Measurements from ENCODE around the gene RTP3. TPM values are rescaled to one million over a fixed set of nuclear protein-coding genes. Genes with fewer than 3 reads are reported as not detected.
"Not testable (repeated sequence)": the region's sequence is repeated elsewhere in the genome, so short reads cannot be mapped to it uniquely, and the experiment has no call there.

RTP3 gene
- total RNA-seq, 2 experiments from 2014 or later: 0.74 to 1.3 TPM

DNA sequence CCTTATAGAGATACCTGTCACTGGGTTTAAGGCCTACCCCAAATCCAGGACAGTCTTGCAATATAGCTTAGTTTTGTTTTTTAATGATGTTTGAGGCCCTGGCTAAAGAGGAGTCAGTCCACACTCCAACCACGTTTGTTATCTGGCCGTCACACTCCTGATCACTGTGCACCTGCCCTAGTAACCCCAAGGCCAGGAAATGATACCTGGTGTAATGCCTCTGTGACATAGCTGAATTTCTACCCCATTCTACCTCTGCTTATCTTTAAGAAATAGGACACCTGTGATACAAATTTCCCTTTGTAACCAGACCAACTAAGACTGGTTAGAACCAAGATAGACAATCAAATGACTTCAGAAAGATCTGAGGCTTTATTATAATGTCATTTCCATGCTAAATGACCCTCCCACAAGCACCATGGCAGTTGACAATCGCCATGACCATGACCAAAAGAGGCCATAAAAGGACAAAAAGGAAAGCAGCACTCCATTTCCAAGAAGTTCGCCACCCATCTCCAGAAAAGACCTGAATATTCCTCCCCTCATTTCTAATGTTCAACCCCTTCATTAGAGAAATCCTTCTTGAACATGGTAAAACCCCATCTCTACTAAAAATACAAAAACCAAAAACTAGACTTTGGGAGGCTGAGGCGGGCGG, 4.8 kb upstream of the RTP3 start:
- no peaks in the 10 kb centered on the region for H3K9me2 ChIP-seq (ENCODE audit: insufficient read depth, low read length)
- H3K27ac ChIP-seq (ENCODE audit: low read depth, low read length, poor library complexity, severe bottlenecking): peak overlapping the region; percentile 37
- POLR2A ChIA-PET: interaction anchor here (0.8 to 2.3 kb wide), 7 partner anchors 19 to 69 kb away, joined by 3 to 21 read pairs (median 3); no protein-coding TSS in a partner anchor
- CTCF ChIA-PET (ENCODE audit: unreplicated experiment): interaction anchor here (0.6 to 1.0 kb wide), 2 partner anchors 57 to 65 kb away, joined by 3 read pairs; no protein-coding TSS in a partner anchor
- H3K4me2 ChIP-seq (ENCODE audit: low read length): peak overlapping the region; percentile 41
- intact Hi-C loops (cut with micrococcal nuclease; ENCODE audit: unreplicated experiment): no loop called here
- H2AFZ ChIP-seq (ENCODE audit: low read length): peak overlapping the region; percentile 16; the same call in 1 of the 2 replicates
- H4K20me1 ChIP-seq (ENCODE audit: insufficient read depth, low read length): no peaks in the 10 kb centered on the region
- H3K9me3 ChIP-seq (ENCODE audit: low read length): no peaks in the 10 kb centered on the region; the same call in 1 of the 2 replicates
- no peaks in the 10 kb centered on the region for H3K36me3 ChIP-seq (ENCODE audit: insufficient read depth, low read length)
- no peaks in the 10 kb centered on the region for H3K79me2 ChIP-seq (ENCODE audit: insufficient read depth, low read depth, low read length)
- H3K4me1 ChIP-seq (ENCODE audit: insufficient read depth, low read length, poor library complexity, severe bottlenecking): peaks cover 69% of the 10 kb centered on the region
- TF ChIP-seq, protein P1, sequence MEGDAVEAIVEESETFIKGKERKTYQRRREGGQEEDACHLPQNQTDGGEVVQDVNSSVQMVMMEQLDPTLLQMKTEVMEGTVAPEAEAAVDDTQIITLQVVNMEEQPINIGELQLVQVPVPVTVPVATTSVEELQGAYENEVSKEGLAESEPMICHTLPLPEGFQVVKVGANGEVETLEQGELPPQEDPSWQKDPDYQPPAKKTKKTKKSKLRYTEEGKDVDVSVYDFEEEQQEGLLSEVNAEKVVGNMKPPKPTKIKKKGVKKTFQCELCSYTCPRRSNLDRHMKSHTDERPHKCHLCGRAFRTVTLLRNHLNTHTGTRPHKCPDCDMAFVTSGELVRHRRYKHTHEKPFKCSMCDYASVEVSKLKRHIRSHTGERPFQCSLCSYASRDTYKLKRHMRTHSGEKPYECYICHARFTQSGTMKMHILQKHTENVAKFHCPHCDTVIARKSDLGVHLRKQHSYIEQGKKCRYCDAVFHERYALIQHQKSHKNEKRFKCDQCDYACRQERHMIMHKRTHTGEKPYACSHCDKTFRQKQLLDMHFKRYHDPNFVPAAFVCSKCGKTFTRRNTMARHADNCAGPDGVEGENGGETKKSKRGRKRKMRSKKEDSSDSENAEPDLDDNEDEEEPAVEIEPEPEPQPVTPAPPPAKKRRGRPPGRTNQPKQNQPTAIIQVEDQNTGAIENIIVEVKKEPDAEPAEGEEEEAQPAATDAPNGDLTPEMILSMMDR (conservative IDR thresholded peaks at IDR 0.05; ENCODE audit: low read length): no peak
- TF ChIP-seq EZH2phosphoT487 (IDR thresholded peaks at IDR 0.05; ENCODE audit: borderline replicate concordance, low read depth, low read length): no peak
- H3K4me3 ChIP-seq (ENCODE audit: low read depth, low read length, poor library complexity, severe bottlenecking): no peak overlapping the region
- no TSS peak for BruUV-seq (replicated peaks)
- peak; percentile 41 for DNase-seq (ENCODE audit: low spot score)

GRCh38 chr3:46494491-46494890, 3.3 kb upstream of the RTP3 start:
- DNase-seq (ENCODE audit: low spot score); H3K27ac ChIP-seq (ENCODE audit: low read depth, low read length, poor library complexity, severe bottlenecking); H3K79me2 ChIP-seq (ENCODE audit: insufficient read depth, low read depth, low read length); POLR2A ChIA-PET; CTCF ChIA-PET (ENCODE audit: unreplicated experiment); H3K9me2 ChIP-seq (ENCODE audit: insufficient read depth, low read length); intact Hi-C loops (cut with micrococcal nuclease; ENCODE audit: unreplicated experiment); H2AFZ ChIP-seq (ENCODE audit: low read length); H3K4me3 ChIP-seq (ENCODE audit: low read depth, low read length, poor library complexity, severe bottlenecking); H3K9me3 ChIP-seq (ENCODE audit: low read length); BruUV-seq (replicated peaks); H4K20me1 ChIP-seq (ENCODE audit: insufficient read depth, low read length); H3K4me2 ChIP-seq (ENCODE audit: low read length); H3K36me3 ChIP-seq (ENCODE audit: insufficient read depth, low read length): not testable (repeated sequence)
- peaks cover 76% of the 10 kb centered on the region for H3K4me1 ChIP-seq (ENCODE audit: insufficient read depth, low read length, poor library complexity, severe bottlenecking)

GRCh38 chr3:46495901-46496456, 1.8 kb upstream of the RTP3 start:
- intact Hi-C loops (cut with micrococcal nuclease; ENCODE audit: unreplicated experiment): no loop called here
- Histone ChIP-seq H3K27ac (ENCODE audit: low read depth, low read length, poor library complexity, severe bottlenecking) (no peak overlapping the region), H3K36me3 (ENCODE audit: insufficient read depth, low read length) (no peaks in the 10 kb centered on the region), H3K9me2 (ENCODE audit: insufficient read depth, low read length) (no peaks in the 10 kb centered on the region), H4K20me1 (ENCODE audit: insufficient read depth, low read length) (no peaks in the 10 kb centered on the region), H3K4me3 (ENCODE audit: low read depth, low read length, poor library complexity, severe bottlenecking) (no peak overlapping the region), H2AFZ (ENCODE audit: low read length) (no peak overlapping the region), H3K4me1 (ENCODE audit: insufficient read depth, low read length, poor library complexity, severe bottlenecking) (peaks cover 77% of the 10 kb centered on the region), H3K79me2 (ENCODE audit: insufficient read depth, low read depth, low read length) (no peaks in the 10 kb centered on the region), H3K4me2 (ENCODE audit: low read length) (no peak overlapping the region), H3K9me3 (ENCODE audit: low read length) (no peaks in the 10 kb centered on the region; the same call in 1 of the 2 replicates)
- no TSS peak for BruUV-seq (replicated peaks)
- ChIA-PET CTCF (ENCODE audit: unreplicated experiment) (interaction anchor here (0.8 to 1.2 kb wide), 2 partner anchors 42 to 47 kb away, joined by 3 to 4 read pairs; no protein-coding TSS in a partner anchor), POLR2A (interaction anchor here (0.6 to 7.8 kb wide), 5 partner anchors 42 to 189 kb away, joined by 3 to 70 read pairs (median 4); no protein-coding TSS in a partner anchor)
- no peak for DNase-seq (ENCODE audit: low spot score)
- TF ChIP-seq EZH2phosphoT487 (IDR thresholded peaks at IDR 0.05; ENCODE audit: borderline replicate concordance, low read depth, low read length): no peak
- TF ChIP-seq, protein P1 (conservative IDR thresholded peaks at IDR 0.05; ENCODE audit: low read length): no peak

All from OCI-LY7 (cell line).